ENCODE measurements around the gene ANO8.
A peak's percentile ranks its signal among the peaks of the same experiment; 100 is the strongest.

ANO8 gene

GRCh38 chr19:17347361-17347760 is 12.7 kb upstream of the ANO8 start:
- DNase-seq: no peak

GRCh38 chr19:17346109-17346671 is 11.5 kb upstream of the ANO8 start:
- DNase-seq: peak; percentile 48 to 73 (median 67)

DNA sequence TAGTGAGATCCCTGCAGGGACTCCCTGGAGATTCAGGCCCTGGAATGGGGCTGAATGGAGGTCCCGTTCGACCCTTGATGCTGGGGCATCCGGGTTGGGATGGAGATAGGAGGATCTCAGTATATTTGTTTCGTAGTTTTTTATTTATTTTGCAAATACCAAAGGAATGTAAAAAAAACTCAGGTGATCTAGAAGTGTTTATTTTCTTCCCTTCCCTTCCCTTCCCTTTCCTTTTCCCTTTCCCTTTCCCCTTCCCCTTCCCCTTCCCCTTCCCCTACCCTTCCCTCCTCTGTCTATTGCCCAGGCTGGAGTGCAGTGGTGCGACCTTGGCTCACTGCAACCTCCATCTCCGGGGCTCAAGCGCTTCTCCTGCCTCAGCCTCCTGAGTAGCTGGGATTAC is 7.2 kb upstream of the ANO8 start:
- DNase-seq: no peak

DNA sequence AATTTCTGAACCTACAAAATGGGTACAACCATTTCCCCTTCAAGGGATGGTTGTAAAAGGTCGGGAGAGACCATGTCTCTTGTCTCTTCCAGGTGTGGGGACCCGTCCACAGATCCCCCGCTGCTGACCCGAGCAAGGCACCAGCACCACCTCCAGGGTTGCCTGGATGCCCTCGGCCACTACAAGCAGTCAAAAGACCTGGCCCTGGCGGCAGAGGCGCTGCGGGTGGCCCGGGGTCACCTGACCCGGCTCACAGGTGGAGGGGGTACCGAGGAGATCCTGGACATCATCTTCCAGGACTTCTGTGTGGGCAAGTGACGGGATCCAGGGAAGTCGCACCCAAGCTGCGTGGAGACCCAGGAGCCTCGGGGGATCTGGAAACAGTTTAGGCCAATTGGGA is 6.7 kb upstream of the ANO8 start:
- DNase-seq: no peak

- DNase-seq: no peak
Observed at GRCh38 chr19:17340871-17341357, 6.3 kb upstream of the ANO8 start.

- DNase-seq: no peak
Observed at GRCh38 chr19:17340302-17340870, 5.7 kb upstream of the ANO8 start.

GRCh38 chr19:17339088-17339741 is 4.6 kb upstream of the ANO8 start:
- peak in 3 of 5 experiments; percentile 23 to 44 (median 34) for DNase-seq

- DNase-seq: no peak
Observed at GRCh38 chr19:17338433-17339078, 3.9 kb upstream of the ANO8 start.

GRCh38 chr19:17337675-17338432 is 3.2 kb upstream of the ANO8 start:
- peak in 3 of 5 experiments; percentile 11 to 67 (median 15) for DNase-seq

DNA sequence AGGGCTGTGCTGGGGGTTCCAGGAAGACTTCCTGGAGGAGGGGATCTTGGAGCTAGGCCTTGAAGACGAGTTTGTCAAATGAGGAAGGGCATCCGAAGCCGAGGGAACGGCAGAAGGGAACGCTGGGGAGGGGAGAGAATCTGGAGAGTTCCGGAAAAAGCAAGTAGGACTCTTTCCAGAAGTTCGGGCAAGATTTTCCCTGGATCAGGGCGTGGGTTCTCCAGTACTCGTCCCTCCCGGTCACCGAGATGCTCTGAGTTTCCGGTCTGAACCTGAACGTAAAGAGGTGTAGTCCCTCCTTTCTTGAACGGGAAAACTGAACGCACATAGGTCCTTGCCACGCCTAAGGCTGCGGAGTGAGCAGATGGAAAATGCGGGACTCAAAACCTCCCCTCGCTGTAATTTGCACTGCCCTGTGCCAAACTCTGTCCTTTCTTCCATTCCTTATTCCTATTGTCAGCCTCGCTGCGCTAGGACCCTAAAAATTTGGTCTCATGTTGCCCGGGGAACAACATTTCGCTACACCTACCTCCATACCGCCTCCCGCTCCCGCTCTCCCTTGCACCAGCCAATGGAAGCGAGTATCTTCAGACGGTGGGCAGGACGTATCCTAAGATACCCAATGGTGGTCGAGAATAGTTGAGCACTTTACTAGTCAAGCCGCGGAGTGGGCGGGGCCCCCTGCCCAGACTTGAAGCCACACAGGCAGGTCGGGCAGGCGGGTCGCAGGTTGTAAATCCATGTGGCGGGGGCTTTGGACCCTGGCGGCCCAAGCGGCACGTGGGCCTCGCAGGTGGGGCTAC is 2.4 kb upstream of the ANO8 start, which contains the start of gene GTPBP3:
Gene GTPBP3, plus strand, starts transcription at position 682 of the 803 bp plus-strand sequence. Its CDS starts 59 bp downstream, at position 741.
- peak; percentile 92 to 99 (median 95) for DNase-seq

- no peak for DNase-seq
Observed at GRCh38 chr19:17335575-17335974, 920 bp upstream of the ANO8 start.

GRCh38 chr19:17333611-17334413 is 843 bp downstream of the ANO8 start:
- DNase-seq: peak in 4 of 5 experiments; percentile 41 to 95 (median 64)

- peak in 3 of 5 experiments; percentile 15 to 82 (median 24) for DNase-seq
Observed at GRCh38 chr19:17332677-17333581, 1.7 kb downstream of the ANO8 start.

DNA sequence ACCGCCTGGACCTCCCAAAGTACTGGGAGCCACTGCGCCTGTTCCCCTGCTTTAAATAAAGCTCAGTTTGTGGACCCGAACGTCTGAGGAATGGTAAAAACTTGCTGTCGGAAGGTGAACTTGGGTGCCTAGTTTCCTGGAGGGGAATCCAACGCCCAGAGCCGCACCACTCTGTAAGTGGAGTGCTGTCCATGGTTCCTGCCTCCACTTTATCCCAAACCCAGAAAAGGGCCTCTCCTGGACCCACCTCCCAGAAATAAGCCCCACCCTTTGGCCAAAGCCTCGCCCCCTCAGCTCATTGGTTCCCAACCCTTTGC is 2.3 kb downstream of the ANO8 start:
- no peak for DNase-seq

DNA sequence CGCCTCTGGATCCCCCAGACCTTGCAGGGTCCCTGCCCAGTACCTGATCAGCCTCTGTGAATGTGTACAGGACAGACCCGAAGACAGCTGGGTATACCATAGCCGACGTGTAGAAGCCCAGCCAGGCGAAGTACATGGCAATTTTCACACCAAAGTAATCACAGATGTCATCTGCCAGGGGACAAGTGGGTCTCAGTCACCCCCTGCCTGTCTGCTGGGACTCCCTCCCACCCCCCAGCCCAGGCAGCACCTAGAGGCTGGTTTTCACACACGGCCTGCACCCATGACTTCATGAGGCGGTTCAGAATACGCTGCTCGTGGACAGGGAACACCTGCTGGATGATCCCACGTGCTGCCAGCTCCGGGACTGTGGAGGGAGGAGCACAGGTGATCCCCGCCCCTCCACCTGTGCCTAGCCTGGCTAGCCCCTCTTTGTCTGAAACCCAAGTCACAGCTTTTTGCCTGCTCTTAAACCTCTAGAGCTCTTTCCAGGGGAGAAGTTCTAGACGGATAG is 3.6 kb downstream of the ANO8 start:
- DNase-seq: no peak

- DNase-seq: no peak
Observed at GRCh38 chr19:17330262-17331044, 4.2 kb downstream of the ANO8 start.

DNA sequence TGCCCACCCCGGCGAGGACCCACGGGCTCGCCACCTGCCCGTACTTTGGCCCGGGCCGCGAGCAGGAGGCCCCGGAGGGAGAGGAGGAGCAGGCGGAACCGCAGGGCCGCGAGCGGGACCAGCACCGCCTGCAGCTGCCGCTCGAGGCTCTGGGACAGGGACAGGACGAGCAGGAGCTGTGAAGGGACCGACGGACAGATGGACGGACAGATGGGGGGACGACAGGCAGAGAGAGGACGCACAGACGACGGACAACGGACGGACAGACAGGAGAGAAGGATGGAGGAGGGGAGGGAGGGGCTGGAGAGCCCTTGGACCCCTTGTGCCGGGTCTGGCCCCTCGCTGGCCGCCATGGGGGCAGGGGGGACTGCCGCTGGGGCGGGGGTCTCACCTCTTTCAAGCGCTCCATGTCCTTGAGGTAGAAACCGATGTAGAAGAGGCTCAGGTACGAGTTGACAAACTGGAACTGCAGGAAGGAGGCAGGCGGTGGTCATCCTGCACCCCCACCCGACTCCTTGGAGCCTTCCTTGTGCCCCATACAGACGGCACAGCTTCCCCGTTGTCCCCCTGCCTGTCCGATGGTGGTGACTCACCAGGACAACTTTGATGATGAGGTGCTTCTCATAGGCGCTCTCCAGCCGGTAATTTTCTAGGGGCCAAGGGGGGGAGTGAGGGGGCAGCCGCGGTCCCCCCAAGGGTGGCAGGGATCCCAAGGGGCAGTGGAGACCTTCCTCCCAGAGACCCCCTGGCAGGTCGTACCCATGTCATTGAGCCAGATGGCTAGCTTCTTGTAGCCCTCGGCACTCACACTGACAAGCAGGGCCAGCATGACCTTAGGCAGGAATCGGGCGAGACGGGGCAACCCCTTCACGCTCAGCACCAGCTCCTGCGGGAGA is 5.0 kb downstream of the ANO8 start:
- DNase-seq: no peak

All from T-helper 2 cell (primary cell).